ENCODE data around the gene DHRSX.
"Not testable (repeated sequence)": the region's sequence is repeated elsewhere in the genome, so short reads cannot be mapped to it uniquely, and the experiment has no call there.

The DHRSX gene

DNA sequence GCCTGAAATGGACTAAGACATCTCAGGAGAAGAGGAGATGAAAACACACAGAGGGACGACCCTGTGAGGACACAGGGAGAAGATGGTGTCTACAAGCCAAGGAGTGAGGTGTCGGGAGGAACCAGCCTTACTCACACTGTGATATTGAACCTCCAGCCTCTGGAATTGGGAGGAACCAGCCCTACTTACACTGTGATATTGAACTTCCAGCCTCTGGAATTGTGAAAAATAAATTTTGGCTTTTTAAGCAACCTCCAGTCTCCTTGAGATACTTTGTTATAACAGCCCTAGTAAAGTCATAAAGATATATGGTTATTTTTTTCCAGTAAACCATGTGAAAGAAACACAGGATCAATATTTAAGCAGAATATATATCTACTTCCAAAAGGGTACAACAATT lies 76.5 kb downstream of the DHRSX start:
- no peak overlapping the region for H3K4me3 ChIP-seq (ENCODE audit: low read depth, low read length)
- TF ChIP-seq, protein P1, sequence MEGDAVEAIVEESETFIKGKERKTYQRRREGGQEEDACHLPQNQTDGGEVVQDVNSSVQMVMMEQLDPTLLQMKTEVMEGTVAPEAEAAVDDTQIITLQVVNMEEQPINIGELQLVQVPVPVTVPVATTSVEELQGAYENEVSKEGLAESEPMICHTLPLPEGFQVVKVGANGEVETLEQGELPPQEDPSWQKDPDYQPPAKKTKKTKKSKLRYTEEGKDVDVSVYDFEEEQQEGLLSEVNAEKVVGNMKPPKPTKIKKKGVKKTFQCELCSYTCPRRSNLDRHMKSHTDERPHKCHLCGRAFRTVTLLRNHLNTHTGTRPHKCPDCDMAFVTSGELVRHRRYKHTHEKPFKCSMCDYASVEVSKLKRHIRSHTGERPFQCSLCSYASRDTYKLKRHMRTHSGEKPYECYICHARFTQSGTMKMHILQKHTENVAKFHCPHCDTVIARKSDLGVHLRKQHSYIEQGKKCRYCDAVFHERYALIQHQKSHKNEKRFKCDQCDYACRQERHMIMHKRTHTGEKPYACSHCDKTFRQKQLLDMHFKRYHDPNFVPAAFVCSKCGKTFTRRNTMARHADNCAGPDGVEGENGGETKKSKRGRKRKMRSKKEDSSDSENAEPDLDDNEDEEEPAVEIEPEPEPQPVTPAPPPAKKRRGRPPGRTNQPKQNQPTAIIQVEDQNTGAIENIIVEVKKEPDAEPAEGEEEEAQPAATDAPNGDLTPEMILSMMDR (IDR thresholded peaks at IDR 0.05; ENCODE audit: borderline replicate concordance, insufficient read depth, low read depth, low read length) = no peak

DNA sequence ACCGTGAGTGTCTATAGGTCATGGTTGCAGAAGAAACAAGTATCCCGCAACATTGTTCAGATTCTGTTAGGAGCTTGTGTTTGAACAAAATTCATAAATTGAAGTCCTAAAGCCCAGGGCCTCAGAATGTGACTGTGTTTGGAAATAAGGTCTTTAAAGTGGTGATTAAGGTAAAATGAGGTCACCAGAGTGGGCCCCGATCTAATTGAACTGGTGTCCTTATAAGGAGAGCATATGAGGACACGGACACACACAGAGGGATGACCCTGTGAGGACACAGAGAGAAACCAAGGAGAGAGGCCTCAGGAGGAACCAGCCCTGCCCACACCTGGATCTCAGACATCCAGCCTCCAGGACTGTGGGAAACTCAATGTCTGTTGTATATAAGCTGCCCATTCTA lies 76.9 kb downstream of the DHRSX start:
- TF ChIP-seq, protein P1 (IDR thresholded peaks at IDR 0.05; ENCODE audit: borderline replicate concordance, insufficient read depth, low read depth, low read length) = no peak
- no peak overlapping the region for H3K4me3 ChIP-seq (ENCODE audit: low read depth, low read length)

DNA sequence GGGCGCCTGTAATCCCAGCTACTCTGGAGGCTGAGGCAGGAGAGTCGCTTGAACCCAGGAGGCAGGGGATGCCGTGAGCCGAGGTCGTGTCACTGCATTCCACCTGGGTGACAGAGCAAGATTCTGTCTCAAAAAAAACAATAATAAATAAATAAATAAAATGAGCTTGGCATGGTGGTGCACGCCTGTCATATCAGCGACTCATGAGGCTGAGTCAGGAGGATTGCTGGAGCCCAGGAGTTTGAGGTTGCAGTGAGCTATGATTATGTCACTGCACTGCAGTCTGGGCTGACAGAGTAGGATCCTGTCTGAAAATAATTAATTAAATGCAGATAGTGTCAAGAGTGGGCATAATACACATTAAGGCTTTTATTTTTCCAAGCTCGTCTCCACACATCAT lies 77.5 kb downstream of the DHRSX start:
- TF ChIP-seq, protein P1 (IDR thresholded peaks at IDR 0.05; ENCODE audit: borderline replicate concordance, insufficient read depth, low read depth, low read length) = no peak
- no peak overlapping the region for H3K4me3 ChIP-seq (ENCODE audit: low read depth, low read length)

DNA sequence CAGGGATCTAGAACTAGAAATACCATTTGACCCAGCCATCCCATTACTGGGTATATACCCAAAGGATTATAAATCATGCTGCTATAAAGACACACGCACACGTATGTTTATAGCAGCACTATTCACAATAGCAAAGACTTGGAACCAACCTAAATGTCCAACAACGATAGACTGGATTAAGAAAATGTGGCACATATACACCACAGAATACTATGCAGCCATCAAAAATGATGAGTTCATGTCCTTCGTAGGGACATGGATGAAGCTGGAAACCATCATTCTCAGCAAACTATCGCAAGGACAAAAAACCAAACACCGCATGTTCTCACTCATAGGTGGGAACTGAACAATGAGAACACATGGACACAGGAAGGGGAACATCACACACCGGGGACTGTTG lies 81.4 kb downstream of the DHRSX start:
- not testable (repeated sequence) for H3K4me3 ChIP-seq (ENCODE audit: low read depth, low read length)

DNA sequence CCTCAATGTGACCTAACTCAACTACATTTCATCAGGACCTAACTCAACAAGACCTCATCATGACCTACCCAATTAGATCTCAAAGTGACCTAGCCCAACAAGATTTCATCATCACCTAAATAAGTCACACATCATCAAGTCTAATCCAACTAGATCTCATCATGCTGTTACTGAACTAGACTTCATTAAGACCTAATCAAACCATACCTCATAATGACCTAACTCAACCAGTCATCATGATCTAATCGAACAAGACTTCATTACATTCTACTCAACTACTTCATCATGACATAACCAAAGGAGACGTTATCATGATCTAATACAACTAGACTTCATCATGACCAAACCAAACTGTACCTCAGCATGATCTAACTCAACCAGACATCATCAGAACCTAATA lies 82.8 kb downstream of the DHRSX start:
- H3K4me3 ChIP-seq (ENCODE audit: low read depth, low read length) = no peak overlapping the region
- TF ChIP-seq, protein P1 (IDR thresholded peaks at IDR 0.05; ENCODE audit: borderline replicate concordance, insufficient read depth, low read depth, low read length) = no peak

DNA sequence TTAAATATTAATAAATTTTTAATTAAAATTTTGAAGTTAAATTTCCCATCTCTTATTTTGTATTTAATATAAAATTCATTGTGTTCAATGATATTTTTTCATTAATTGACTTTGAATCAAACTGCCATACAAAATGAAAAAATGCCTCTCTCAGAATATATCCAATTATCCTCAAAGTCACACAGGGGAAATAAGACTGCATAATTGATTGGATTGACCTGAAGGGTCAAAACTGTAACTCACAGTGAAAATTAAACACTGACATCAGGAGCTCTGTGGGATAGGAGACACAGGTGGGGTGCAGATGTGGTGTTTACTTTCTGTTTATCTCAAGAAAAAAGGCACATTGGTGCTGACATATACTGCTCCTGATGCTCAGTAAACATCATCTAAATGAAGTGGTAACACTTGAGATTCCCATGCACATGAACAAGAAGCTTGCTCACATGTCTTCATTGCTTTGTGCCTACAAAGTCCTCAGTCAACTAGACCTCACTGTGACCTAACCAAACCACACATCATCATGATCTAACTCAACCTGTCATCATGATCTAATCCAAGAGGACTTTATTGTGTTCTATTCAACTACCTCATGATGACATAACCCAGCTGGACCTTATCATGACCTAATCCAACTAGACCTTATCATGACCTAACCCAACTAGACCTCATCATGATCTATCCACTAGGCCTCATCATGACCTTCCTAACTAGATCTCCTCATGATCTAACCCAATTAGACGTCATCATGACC lies 83.7 kb downstream of the DHRSX start:
- H3K4me3 ChIP-seq (ENCODE audit: low read depth, low read length) = no peak overlapping the region

DNA sequence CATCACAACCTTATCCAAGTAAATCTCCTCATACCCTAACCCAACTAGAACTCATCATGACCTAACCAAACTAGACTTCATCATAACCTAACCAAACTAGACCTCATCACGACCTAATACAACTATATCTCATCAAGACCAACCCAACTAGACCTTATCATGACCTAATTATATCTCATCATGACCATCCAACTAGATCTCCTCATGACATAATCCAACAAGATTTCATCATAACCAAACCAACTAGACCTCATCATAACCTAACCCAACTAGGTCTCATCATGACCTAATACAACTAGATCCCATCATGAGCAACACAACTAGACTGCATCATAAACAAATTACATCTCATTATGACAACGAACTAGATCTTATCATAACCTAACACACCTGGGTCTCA lies 86.4 kb downstream of the DHRSX start:
- no peak overlapping the region for H3K4me3 ChIP-seq (ENCODE audit: low read depth, low read length)
- TF ChIP-seq, protein P1 (IDR thresholded peaks at IDR 0.05; ENCODE audit: borderline replicate concordance, insufficient read depth, low read depth, low read length) = no peak

More for the DNA sequence above, 83.7 kb downstream of the DHRSX start:
- TF ChIP-seq, protein P1 (IDR thresholded peaks at IDR 0.05; ENCODE audit: borderline replicate concordance, insufficient read depth, low read depth, low read length) = no peak

All from GM12875 (cell line).